Endothelial cell of umbilical vein (primary cell): Measurements from ENCODE around the gene UBTD1.

Source experiments
- CTCF ChIP-seq, 2 donors: IDR thresholded peaks; 1 replicate in 1 of 2; 2 replicates in 1 of 2; pipeline ENCODE4 v1.5.1; 2011; ENCODE audit warnings: low read length in 2 of 2, mild to moderate bottlenecking in 2 of 2, moderate library complexity in 2 of 2, control low read depth in 1 of 2, inconsistent platforms in 1 of 2, low read depth in 1 of 2; ENCODE audit not compliant: insufficient read depth in 1 of 2; ENCODE audit errors: extremely low read depth in 1 of 2
- EZH2 ChIP-seq: IDR thresholded peaks from 2 replicates; pipeline ENCODE4 v1.6.1; 2012; ENCODE audit warnings: borderline replicate concordance, low read depth, mild to moderate bottlenecking, moderate library complexity, low read length, inconsistent platforms; ENCODE audit not compliant: severe bottlenecking
- POLR2A ChIP-seq: IDR thresholded peaks from 2 replicates; pipeline ENCODE4 v1.6.1; 2012; ENCODE audit warnings: low read depth, mild to moderate bottlenecking, control low read depth, low read length
- POLR2AphosphoS5 ChIP-seq: IDR thresholded peaks from 2 replicates; pipeline ENCODE4 v1.6.1; 2012; ENCODE audit warnings: low read depth, mild to moderate bottlenecking, control low read depth, low read length, moderate library complexity; ENCODE audit not compliant: insufficient read depth

DNA sequence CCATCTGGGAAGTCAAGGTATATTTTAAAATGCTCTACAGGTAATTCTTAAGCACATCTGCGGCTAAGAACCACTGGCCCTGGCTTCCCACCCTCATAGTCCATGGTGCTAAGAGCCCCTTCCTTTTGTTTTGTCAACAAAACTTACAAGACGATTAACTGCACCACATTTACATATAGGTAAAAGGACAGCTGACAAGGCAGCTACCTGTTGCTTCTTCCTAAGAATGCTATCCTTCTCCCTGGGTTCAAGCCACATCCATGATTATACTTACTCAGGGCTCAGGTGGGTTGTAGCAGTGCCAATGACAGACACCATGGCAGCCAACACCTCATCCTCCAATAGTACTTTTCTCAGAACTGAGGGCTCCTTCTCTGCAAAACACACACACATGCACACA is 36.4 kb upstream of the UBTD1 start:
- no peak for TF ChIP-seq CTCF (IDR thresholded peaks at IDR 0.05; ENCODE audit: extremely low read depth in 1 of 2, insufficient read depth in 1 of 2, low read depth in 1 of 2, low read length in 2 of 2)
- TF ChIP-seq EZH2, result no peak
- TF ChIP-seq POLR2AphosphoS5, result no peak
- no peak for TF ChIP-seq POLR2A
